GM18519 (cell line): Measurements from ENCODE around the gene NSFL1C.

Experiments
- ATAC-seq: cut with Tn5 transposase; IDR thresholded peaks from one replicate; pipeline ENCODE4 v1.9.1; 2021; ENCODE audit warnings: mild to moderate bottlenecking, moderate library complexity; ENCODE audit not compliant: unreplicated experiment, low FRiP score

NSFL1C gene

DNA sequence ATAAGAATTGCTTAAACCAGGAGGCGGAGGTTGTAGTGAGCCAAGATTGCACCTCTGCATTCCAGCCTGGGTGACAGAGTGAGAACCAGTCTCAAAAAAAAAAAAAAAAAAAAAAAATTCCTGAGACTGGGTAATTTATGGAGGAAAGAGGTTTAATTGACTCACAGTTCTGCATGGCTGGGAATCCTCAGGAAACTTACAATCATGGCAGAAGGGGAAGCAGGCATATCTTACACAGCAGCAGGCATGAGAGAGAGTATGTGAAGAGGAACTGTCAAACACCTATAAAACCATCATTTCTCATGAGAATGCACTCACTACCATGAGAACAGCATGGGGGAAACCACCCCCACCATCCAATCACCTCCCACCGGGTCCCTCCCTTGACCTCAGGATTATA lies 72.0 kb downstream of the NSFL1C start:
- ATAC-seq: no peak

DNA sequence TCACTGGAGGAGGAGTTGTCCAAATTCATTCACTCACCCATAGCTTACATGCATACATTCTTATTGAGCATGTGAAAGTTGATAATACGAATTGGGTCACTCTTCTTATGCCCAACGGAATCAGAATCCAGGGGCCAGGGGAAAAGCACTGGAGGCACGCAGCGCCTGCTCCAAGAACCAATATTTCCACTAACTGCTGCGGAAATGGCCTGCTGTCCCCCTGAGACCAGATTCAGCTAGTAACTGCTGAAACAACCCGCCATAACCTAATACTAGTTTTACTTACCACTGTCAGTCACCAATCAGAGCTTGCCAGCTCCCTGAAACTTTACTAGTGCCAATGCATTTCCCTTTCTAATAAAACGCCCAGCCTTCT lies 73.2 kb downstream of the NSFL1C start:
- no peak for ATAC-seq

GRCh38 chr20:1392693-1393506 lies 73.7 kb downstream of the NSFL1C start, which contains the start of gene FKBP1A:
Gene FKBP1A, minus strand, starts transcription at chr20:1393054. Its CDS starts 56 bp downstream, at chr20:1392998.
- peak; percentile 71 for ATAC-seq

DNA sequence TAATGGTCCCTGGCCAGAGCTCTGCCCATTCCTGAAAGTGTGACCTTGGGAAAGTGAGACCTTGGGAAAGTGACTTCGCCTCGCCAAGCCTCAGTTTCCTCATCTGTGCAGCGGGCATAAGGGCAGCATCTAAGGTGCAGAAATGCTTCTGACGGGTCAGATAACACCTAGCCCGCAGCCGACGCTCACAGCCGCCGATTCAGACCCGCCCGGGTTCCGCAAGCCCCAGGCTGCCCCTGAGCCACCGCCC lies 74.3 kb downstream of the NSFL1C start:
- ATAC-seq: no peak
